Endothelial cell of umbilical vein (primary cell): ENCODE results near the gene FAM219A.

Source experiments
- CTCF ChIP-seq, 2 donors: IDR thresholded peaks; 1 replicate in 1 of 2; 2 replicates in 1 of 2; pipeline ENCODE4 v1.5.1; 2011; ENCODE audit warnings: low read length in 2 of 2, mild to moderate bottlenecking in 2 of 2, moderate library complexity in 2 of 2, control low read depth in 1 of 2, inconsistent platforms in 1 of 2, low read depth in 1 of 2; ENCODE audit not compliant: insufficient read depth in 1 of 2; ENCODE audit errors: extremely low read depth in 1 of 2
- EZH2 ChIP-seq: IDR thresholded peaks from 2 replicates; pipeline ENCODE4 v1.6.1; 2012; ENCODE audit warnings: borderline replicate concordance, low read depth, mild to moderate bottlenecking, moderate library complexity, low read length, inconsistent platforms; ENCODE audit not compliant: severe bottlenecking

GRCh38 chr9:34396276-34397214 lies 61.8 kb downstream of the FAM219A start:
- TF ChIP-seq CTCF (IDR thresholded peaks at IDR 0.05; ENCODE audit: extremely low read depth in 1 of 2, insufficient read depth in 1 of 2, low read depth in 1 of 2, low read length in 2 of 2) (no peak), EZH2 (no peak)
